Activated gamma-delta T cell treated with Interleukin-2 at 50 U/mL for 16 hours (primary cell): Measurements from ENCODE around the gene KCNMB2.

Experiments
- DNase-seq: peaks from one replicate; pipeline ENCODE4 v3.0.0-alpha.2; 2020

Gene KCNMB2

DNA sequence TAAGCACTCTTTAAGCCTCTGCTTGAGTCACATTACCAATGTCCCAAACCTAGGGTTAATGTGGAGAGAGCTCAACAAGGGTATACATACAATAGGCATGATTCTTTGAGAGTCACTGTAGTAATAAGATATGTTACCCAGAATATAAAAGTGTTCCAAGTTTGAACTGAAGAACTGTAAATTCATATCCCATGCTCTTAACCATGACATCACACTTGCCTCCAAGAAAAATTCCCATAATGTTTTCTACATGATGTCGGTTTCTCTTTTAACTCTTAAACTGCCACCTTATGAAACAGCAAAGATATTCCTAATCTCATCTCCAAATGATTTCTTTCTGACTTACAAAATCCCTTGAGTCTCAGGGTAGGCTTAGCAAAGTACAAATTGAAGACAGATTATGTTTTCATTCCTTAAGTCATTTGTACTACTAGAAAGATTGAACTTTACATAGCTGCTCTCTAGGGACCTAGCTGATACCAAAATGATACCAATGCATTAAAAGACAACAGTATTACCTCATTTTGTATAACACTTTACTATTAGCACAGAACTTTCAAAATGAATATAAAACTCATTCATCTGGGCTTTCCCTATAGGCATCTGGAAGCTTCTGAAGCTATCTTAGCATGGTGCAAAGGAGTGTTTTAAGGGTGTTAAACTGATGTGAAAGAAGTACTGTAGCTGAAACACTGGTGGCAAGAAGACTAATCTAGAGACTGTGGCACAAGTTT, 127.1 kb downstream of the KCNMB2 start:
- DNase-seq: no peak

DNA sequence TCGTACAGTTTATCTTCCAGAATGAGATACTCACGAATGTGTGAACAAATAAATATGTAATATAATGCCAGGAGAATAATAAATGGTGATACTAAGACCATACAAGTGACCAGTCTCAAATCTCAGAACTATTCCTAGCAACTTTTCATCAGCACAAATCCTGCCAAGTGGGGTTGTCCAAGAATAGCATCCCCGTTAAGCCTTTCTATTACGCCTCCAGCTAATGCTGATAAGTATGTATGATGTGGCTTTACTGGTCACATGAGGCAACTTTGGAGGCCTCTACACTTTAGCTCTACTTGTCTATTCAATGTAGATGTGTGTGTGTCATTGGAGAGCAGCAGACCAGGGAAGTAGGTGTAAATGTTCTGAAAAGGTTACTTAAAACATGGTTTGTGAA, 129.5 kb downstream of the KCNMB2 start:
- no peak for DNase-seq

DNA sequence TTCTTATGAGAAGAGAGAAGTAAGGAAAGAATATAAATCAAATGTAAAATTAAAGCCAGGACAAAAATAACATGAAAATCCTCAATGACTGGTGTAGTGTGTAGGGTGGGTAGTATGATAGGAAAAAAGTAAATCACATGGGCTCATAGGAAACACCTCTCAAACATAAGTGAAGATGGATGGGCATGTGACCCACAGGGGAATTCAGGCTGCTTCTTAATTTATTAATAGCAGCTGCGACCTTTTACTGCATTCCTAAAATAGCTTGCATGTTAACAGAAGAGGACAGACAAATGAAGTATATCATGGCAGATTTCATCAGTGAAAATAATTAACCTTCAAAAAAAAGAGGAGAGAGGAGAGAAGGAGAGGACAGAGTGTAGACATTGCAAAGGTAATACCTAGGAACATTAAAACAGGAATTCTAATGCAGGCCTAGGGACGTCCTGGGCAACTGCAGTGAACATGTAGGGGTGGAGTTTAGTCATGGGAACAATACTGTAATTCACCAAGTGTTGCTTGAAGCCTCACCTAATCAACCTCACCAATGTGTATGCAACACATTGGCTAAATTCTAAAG, 132.9 kb downstream of the KCNMB2 start:
- no peak for DNase-seq

- no peak for DNase-seq
Observed at GRCh38 chr3:178669758-178670157, 133.5 kb downstream of the KCNMB2 start.

DNA sequence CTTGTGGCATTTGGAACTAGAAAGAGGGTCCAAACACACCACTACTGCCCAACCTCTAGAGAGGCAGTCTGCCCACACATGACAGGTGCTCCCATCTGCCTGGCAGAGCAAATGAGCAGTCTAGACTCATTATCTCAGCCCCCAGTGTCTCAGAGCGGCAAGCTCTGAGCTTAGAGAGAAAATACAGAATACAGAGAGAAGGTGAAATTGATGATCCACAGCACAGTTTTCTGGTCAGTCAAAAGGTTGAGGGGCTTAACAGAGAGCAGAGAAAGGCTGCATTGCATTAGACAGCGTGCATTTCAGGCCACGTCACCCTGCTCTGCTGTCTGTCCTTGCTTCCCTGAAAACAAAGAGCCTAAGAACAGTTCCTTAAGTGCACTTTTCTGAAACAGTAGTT, 135.1 kb downstream of the KCNMB2 start:
- no peak for DNase-seq

DNA sequence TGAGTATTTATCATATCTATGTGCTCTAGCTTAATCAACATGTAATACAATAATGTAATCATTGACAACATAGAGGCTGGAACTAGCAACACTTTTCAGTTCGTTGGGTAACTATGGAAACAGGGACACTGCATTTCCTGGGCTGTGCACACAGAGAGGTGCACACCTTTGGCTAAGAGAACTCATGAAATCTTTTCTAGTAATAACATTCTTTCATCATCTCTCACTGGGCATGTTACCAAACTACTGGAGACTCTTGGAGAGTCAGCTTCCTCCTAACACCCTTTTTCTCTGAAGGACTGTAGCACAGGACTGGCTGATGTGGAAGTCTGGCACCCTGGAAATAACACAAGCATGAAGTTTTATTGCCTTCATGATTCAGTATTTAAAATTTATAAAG, 135.6 kb downstream of the KCNMB2 start:
- DNase-seq: no peak

- no peak for DNase-seq
Observed at GRCh38 chr3:178672275-178672674, 136.0 kb downstream of the KCNMB2 start.

DNA sequence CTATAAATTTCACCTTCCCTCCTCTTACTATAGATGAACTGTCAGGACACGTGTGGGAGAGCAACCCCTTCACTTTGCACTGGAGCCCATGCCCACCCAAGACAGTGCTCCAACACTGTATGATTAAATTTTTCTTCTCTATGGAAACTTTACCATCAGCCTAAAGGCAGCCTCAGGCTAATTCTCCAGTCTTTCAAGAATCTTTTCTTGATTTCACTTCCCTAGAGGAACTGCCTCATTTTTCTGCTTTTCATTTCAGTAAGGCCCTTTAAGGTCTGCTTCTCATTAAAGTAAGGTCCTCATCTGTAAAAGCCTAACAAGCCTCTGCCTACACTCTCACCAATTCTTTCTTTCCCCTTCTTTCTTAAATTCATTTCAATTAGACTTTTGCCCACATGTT, 137.3 kb downstream of the KCNMB2 start:
- DNase-seq: no peak

DNA sequence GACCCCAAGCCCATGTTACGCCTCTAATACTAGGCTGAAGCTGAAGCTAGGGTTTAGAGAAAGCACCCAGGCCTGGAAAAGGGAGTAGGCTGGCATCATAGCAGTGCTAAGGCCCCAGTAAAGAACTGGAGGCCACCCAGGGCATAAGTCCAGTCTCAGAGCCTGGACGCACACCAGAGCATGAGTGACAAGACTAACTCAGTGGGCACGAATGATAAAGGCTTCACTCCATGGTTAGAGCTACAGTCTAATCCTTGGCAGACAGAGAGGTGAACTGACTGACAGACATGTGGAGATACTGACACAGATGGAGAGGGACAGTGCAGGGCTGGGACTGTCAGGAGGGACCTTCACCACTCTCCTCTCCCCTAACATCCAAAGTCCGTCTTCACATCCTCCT, 139.8 kb downstream of the KCNMB2 start:
- no peak for DNase-seq

DNA sequence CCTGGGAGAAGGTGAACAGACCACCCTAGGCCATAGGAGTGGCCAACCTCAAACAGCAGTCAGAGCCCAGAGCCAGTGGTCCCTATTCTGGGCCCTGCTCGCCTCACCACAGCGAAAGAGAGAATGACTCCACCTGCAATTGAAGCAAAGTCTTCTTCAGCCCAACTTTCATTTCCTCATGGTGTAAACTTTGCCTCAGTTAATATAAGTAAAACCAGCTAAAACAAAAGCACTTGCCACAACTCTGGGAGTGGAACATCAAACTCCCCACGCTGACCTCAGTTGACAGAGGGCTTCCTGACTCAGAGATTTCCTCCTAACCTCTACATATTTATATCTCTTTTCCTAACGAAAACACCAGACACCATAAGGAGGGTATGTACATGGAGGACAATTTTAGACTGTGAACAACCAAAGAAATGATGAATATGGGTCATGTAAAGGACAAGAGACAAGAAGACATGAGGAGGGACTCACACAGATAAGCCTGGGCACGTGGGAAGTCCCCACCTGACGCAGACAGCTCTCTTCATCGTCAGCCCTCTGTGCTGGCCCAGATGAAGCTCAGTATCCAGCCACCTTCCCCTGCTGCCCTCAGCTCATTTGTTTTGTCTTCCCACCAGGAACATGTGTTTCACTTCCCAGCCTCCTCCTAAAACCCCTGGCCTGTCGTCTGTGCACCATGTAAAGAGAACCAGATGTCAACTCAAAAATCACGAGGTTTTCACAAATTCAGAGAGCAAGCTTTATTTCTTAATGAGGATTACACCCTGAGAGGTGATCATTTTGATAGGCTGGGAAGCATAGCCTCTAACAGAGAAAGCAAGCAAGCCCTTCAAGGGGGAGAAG, 140.9 kb downstream of the KCNMB2 start:
- DNase-seq: no peak

- DNase-seq: no peak
Observed at GRCh38 chr3:178677961-178678360, 141.7 kb downstream of the KCNMB2 start.

GRCh38 chr3:178680037-178680436, 143.8 kb downstream of the KCNMB2 start:
- no peak for DNase-seq

DNA sequence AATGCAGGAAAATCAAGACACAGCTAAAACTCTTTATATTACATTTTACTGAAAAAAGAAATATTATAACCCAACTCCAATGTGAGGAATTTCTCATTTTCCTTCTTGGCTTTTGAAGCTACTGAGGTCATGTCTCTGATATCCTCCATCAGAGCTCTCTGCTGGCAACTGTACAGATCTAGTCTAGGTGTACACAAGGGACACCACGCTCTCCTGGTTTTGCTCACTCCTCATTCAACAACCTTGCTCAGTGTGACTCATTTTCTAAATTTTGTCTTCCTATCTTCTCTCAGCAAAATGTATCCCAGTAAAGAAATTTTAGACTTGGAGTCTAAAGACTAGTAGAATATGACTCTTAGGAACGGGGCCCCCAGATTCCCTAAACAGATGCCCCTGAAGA, 144.3 kb downstream of the KCNMB2 start:
- DNase-seq: no peak

DNA sequence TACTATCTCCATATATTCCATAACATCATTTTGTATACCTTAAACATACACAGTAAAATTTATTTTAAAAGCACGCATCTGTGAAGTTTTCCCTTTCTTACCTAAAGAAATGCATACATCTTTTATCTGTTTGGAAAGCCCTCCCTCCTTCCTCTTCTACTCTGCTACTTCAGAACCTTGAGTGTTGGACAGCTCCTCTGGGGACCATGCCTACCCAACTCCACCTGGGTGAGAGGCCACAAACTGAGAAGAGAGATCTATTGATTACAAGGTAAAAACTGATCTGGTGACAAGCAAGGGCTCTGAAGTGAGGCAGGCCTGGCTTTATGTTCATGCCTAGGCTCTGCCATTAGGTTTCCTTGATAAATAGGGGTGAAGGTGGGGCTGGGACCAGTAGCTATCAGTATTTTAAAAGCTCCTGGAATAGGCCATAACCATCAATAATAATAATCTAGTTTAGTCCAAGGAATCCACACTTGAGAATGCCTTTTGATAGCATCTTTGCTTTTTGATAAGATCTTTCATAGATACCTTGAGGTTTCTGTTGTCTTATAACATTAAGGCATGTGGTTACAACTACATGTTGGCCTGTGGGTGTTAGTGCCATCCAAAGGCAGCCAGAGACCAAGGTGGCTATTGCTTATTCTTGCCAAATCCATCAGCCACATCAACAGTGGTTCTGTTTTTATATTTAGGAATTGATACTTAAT, 148.8 kb downstream of the KCNMB2 start:
- no peak for DNase-seq

DNA sequence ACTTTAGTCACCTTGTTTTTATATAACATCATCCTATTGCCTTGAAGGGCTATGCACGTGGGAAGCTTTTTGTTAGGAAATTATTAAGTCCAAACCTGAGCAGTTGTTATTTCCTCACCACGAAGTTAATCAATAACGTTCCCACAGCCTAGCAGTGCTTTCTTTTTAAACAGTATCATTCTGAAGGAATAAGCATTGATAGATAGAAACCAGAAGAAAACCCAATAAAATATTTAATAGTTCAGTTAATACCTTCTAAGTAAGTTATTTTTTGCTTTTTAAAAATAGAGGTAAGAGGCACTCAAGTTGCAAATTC, 149.3 kb downstream of the KCNMB2 start:
- DNase-seq: no peak

- no peak for DNase-seq
Observed at GRCh38 chr3:178686826-178687225, 150.6 kb downstream of the KCNMB2 start.

GRCh38 chr3:178690571-178690970, 154.3 kb downstream of the KCNMB2 start:
- DNase-seq: no peak

- no peak for DNase-seq
Observed at GRCh38 chr3:178699364-178699763, 163.1 kb downstream of the KCNMB2 start.

DNA sequence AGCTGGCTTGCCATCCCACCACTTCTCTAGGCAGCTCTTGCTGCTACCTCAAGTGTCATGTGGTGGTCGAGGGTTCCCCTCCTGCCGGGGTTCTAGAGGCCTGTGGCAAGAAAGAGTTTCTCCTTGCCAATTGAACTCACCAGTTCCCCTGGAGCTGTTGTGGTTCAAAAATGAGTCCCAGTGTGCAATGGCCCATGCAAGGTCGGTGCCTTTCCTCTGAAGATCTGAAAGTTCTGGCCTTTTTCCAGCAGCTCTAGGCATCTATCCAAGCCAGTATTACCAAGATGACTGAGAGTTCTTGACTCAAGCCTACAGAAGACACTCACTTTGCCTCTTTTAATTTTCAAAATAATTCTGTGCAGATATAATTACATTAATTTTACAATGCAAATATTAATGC, 163.6 kb downstream of the KCNMB2 start:
- DNase-seq: no peak

DNA sequence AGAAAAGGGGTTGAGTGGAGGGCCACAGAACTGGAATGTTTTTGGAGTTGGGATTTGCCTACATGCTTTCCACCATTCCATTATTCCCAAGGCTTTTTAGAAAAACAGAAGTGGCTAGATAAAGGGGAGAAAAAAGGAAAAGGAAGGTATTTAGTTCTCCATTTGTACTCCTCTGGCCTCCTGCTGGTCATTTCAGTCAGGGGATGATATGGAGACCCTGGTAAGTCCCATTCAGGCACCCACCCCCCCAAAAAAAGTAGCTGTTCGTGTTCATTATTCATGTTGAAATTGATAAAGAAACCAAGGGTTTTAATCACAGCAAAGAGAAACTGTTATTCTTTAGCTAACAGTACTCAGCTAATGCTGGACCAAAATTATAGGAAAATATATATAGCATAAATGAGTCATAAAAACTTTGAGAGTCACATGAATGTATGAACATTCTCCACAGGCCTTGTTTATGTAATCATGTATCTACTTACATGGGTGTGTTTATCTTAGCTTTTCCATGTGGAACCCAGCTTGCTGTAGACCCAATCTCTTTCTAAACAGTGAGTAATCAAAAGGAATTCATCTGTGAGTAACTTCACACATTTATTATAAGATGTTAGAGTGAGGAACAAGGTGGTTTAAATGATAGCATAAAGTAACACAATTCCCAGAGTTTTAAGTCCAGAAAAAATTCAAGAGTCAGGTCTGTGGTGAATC, 167.2 kb downstream of the KCNMB2 start:
- no peak for DNase-seq

GRCh38 chr3:178705925-178706324, 169.7 kb downstream of the KCNMB2 start:
- DNase-seq: no peak

DNA sequence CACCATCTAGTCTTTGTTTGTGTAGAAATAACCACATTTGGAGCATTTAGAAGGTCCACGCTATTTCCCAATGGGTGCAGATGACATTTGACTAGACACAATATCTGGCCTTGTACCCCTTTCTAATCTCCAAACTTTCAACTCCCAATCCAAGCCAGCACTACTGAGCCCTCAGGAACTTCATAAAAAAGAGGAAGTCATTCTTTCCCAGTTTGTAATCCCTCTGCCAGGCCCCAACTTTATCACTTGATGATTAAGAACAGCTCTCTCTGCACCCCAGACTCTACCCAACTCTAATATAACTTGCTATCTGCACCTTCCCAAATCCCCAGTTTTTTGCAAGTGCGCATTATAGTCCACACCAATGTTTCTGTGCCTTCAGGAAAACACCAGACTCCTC, 170.2 kb downstream of the KCNMB2 start:
- DNase-seq: no peak
